Gastroesophageal sphincter (tissue), 4 donors: ENCODE data around the gene SPON1. TPM values are rescaled to one million over a fixed set of nuclear protein-coding genes. Genes with fewer than 3 reads are reported as not detected.

Experiments used
- ATAC-seq: fragments of 150-250 bp; one replicate; pipeline ENCODE4 v1.9.1; 2016; ENCODE audit warnings: mild to moderate bottlenecking, moderate library complexity
- H3K27ac ChIP-seq, 4 donors: fragments of 200-600 bp; sonication (generic) in 3 of 4; 1 replicate in 3 of 4; 2 replicates in 1 of 4; pipeline ENCODE4 v1.5.1; 2016 to 2019
- H3K27me3 ChIP-seq: fragments of 200-600 bp; sonication (generic); one replicate; pipeline ENCODE4 v1.5.1; 2019
- H3K36me3 ChIP-seq, 2 donors: fragments of 200-600 bp; sonication (generic); one replicate each; pipeline ENCODE4 v1.5.1; 2019; ENCODE audit warnings: control low read depth in 1 of 2
- H3K4me1 ChIP-seq, 3 donors: fragments of 200-600 bp; sonication (generic); 1 replicate in 2 of 3; 2 replicates in 1 of 3; pipeline ENCODE4 v1.5.1; 2016 to 2019; ENCODE audit warnings: control low read depth in 2 of 3
- H3K4me3 ChIP-seq, 2 donors: fragments of 200-600 bp; sonication (generic); one replicate each; pipeline ENCODE4 v1.5.1; 2019; ENCODE audit warnings: mild to moderate bottlenecking in 1 of 2, moderate library complexity in 1 of 2
- H3K9me3 ChIP-seq, 3 donors: fragments of 200-600 bp; sonication (generic); one replicate each; pipeline ENCODE4 v1.5.1; 2017 to 2019; ENCODE audit warnings: control low read depth in 2 of 3
- CTCF ChIP-seq, 4 experiments: fragments of 200-600 bp in 2 of 4; fragments of 450-650 bp in 2 of 4; sonication (generic) in 1 of 4; IDR thresholded peaks; one replicate each; pipeline ENCODE4 v1.5.1; 2017 to 2019; ENCODE audit warnings: antibody characterized with exemption in 4 of 4, mild to moderate bottlenecking in 2 of 4, moderate library complexity in 2 of 4
- EP300 ChIP-seq: sonication (generic); formaldehyde crosslinking; IDR thresholded peaks from one replicate; pipeline ENCODE4 v1.6.1; 2017; ENCODE audit warnings: antibody characterized with exemption, mild to moderate bottlenecking
- POLR2A ChIP-seq, 2 donors: fragments of 450-650 bp; IDR thresholded peaks; one replicate each; pipeline ENCODE4 v1.6.1; 2017; ENCODE audit warnings: antibody characterized with exemption in 2 of 2, mild to moderate bottlenecking in 2 of 2, moderate library complexity in 1 of 2
- POLR2AphosphoS5 ChIP-seq: sonication (generic); formaldehyde crosslinking; IDR thresholded peaks from one replicate; pipeline ENCODE4 v1.6.1; 2017; ENCODE audit warnings: antibody characterized with exemption
- WGBS, 2 donors: methylation state at CpG; one replicate each; pipeline ENCODE4 v1.1.5; 2018; ENCODE audit warnings: low coverage in 1 of 2; 5-methylcytosine and 5-hydroxymethylcytosine counted together
- total RNA-seq, 4 donors: library from RNA; depleted of rRNA; stranded (reverse); fragments of >200 nt; gene quantifications; one replicate each; pipeline ENCODE4 v1.1.0, GENCODE V29; 2016

The SPON1 gene
- total RNA-seq, 4 donors from 2014 or later: 11.0 to 121 (median 64.6) TPM

GRCh38 chr11:14230407-14230806 lies 267.9 kb downstream of the SPON1 start:
- no peak for ATAC-seq
- TF ChIP-seq EP300: no peak
- TF ChIP-seq POLR2A (IDR thresholded peaks at IDR 0.05): no peak
- TF ChIP-seq CTCF (IDR thresholded peaks at IDR 0.05): no peak
- TF ChIP-seq POLR2AphosphoS5: no peak
- Histone ChIP-seq H3K4me3 (no peak overlapping the region), H3K36me3 (no peaks in the 10 kb centered on the region), H3K27ac (no peak overlapping the region), H3K27me3 (no peaks in the 10 kb centered on the region), H3K9me3 (peaks cover 0 to 10% (median 0%) of the 10 kb centered on the region in 3 donors), H3K4me1 (no peaks in the 10 kb centered on the region)
- 90 to 100% methylated on average over 1 to 5 of the region's 6 CpGs for WGBS, 2 donors

GRCh38 chr11:14232652-14233051 lies 270.1 kb downstream of the SPON1 start:
- H3K27me3 ChIP-seq: no peaks in the 10 kb centered on the region
- H3K4me3 ChIP-seq: no peak overlapping the region
- H3K4me1 ChIP-seq: no peaks in the 10 kb centered on the region
- WGBS, 2 donors: 63 to 100% methylated on average over 2 to 5 of the region's 6 CpGs
- TF ChIP-seq EP300: no peak
- TF ChIP-seq POLR2AphosphoS5: no peak
- TF ChIP-seq CTCF (IDR thresholded peaks at IDR 0.05): no peak
- TF ChIP-seq POLR2A (IDR thresholded peaks at IDR 0.05): no peak
- H3K27ac ChIP-seq: no peak overlapping the region
- ATAC-seq: no peak
- H3K36me3 ChIP-seq: no peaks in the 10 kb centered on the region
- no peaks in the 10 kb centered on the region for H3K9me3 ChIP-seq

GRCh38 chr11:14234446-14234845 lies 271.9 kb downstream of the SPON1 start:
- Histone ChIP-seq H3K4me1 (no peaks in the 10 kb centered on the region), H3K27ac (no peak overlapping the region), H3K27me3 (no peaks in the 10 kb centered on the region), H3K4me3 (no peak overlapping the region), H3K9me3 (no peaks in the 10 kb centered on the region), H3K36me3 (no peaks in the 10 kb centered on the region)
- WGBS, 2 donors: 80 to 81% methylated on average over 1 to 2 of the region's 6 CpGs
- ATAC-seq: no peak
- no peak for TF ChIP-seq EP300

GRCh38 chr11:14235701-14236100 lies 273.2 kb downstream of the SPON1 start:
- H3K4me1 ChIP-seq: no peaks in the 10 kb centered on the region
- 92 to 100% methylated on average over 1 of the region's 1 CpG for whole genome bisulfite sequencing, 2 donors
- no peak for ATAC-seq
- H3K9me3 ChIP-seq: no peaks in the 10 kb centered on the region
- no peaks in the 10 kb centered on the region for H3K36me3 ChIP-seq
- no peak overlapping the region for H3K4me3 ChIP-seq
- no peak overlapping the region for H3K27ac ChIP-seq
- no peak for TF ChIP-seq POLR2A (IDR thresholded peaks at IDR 0.05)
- TF ChIP-seq CTCF (IDR thresholded peaks at IDR 0.05): no peak
- TF ChIP-seq POLR2AphosphoS5: no peak
- TF ChIP-seq EP300: no peak
- H3K27me3 ChIP-seq: no peaks in the 10 kb centered on the region

- no peak overlapping the region for H3K27ac ChIP-seq
- no peak overlapping the region for H3K4me3 ChIP-seq
- no peaks in the 10 kb centered on the region for H3K36me3 ChIP-seq
- no peaks in the 10 kb centered on the region for H3K9me3 ChIP-seq
- 76% methylated on average over 4 to 6 of the region's 9 CpGs for WGBS, 2 donors
- H3K4me1 ChIP-seq: no peaks in the 10 kb centered on the region
- peak; percentile 44 for ATAC-seq
- H3K27me3 ChIP-seq: no peaks in the 10 kb centered on the region
- no peak for TF ChIP-seq CTCF (IDR thresholded peaks at IDR 0.05)
- no peak for TF ChIP-seq EP300
- no peak for TF ChIP-seq POLR2AphosphoS5
- TF ChIP-seq POLR2A (IDR thresholded peaks at IDR 0.05): no peak
Observed at GRCh38 chr11:14237444-14237961, 275.0 kb downstream of the SPON1 start.
